DLD1 (cell line): Measurements from ENCODE around the gene MACC1.

Experiments used
- in situ Hi-C: cut with HindIII; loops from 2 replicates; pipeline ENCODE4 v1.10.0; 2017; ENCODE audit warnings: low sequenced_read_pairs

The MACC1 gene

DNA sequence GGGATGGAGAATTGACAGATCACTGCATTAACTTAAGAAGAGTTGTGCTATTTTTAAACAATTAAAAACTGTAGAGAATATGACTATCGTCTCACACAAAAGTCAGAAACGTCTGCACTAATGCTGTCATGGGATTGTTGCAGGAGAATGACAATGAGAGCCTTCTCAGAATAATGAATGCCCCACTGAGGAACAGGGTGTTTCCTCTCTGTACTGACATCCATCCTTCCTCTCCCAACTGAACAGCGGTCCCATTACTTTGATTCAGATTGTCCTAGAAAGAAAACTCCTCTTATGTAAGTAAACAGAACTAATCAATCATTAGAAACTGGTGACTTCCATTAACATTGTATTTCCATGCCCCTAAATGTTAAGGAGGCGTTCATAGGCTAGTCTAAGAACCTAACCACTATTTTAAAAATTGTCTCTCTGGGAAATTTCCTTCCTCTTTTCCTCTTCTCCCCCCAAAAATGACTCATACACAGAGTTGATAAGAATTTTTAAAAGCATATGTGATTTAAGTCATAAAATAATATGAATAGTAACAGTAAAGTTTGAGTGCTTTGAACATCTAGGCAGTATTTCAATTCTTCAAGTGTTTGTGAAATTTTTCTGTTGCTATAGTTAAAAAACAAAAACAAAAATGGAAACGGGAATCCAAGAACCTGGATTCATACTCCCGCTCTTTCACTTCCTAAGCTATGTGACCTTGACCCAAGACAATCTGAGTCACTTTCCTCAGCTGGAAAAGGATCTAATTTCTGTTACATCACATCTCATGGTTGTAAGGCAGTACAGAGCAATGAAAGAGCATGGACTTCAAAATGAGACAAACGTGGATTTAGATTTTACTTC lies 12.7 kb upstream of the MACC1 start:
- in situ Hi-C loops = no loop called here

DNA sequence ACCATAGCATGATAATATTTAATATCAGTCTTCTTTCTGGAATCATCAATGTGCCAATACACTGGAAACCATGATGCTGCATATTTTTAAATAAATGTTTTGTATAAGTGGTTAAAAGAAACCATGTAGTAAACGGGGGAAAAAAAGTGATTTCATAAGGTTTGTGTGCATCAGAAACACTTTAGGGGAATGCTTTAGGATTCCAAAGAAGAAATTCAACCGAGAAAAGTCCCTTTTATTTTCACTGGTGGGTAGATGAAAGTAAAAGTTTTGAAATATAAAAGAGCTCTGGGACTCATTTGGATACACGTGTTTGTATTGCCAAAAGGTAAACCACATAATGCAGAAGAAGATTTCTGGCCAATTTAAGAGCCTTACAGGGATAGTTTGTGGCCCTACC lies 11.9 kb upstream of the MACC1 start:
- in situ Hi-C loops = no loop called here

DNA sequence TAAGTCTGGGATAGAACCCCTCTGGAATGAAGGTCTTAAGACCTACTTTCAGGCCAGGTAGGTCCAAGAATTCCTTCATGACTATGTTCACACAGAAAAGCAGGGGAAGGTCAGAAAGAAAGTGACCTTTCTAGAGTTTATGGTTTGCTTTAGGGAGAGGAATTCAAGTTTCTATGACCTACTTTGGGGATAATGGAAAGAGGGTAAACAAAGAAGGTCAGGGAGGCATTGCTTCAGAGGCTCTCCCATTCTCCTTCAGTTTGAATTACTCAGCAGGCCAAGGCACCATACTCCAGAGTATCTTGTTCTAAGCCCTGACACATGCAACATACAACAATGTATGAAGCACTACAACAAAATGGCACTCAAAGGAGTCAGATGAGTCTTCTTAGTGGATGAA lies 11.5 kb upstream of the MACC1 start:
- in situ Hi-C loops = no loop called here

DNA sequence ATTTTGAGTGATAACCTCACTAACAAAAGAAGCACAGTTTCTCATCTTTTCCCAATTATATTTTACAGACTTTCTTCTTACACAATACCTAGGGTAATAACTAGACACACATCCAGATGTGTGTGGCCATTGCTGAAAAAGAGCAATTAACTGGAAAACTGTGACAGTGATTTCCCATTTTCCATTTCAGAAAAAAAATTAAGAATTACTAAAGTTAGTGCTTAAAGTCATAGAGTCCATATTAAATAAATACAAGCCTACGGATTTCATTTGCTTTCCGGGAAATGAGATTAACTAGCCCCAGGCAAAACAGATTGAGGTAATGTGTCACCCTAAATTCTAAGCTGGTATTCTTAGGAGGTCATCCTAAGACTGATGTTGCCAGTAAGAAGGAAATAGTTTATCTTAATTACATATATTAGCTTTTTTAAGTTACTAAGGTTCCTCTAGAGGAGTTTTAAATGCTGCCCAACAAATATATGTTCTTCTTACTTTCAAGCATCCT lies 10.2 kb upstream of the MACC1 start:
- in situ Hi-C loops = no loop called here

DNA sequence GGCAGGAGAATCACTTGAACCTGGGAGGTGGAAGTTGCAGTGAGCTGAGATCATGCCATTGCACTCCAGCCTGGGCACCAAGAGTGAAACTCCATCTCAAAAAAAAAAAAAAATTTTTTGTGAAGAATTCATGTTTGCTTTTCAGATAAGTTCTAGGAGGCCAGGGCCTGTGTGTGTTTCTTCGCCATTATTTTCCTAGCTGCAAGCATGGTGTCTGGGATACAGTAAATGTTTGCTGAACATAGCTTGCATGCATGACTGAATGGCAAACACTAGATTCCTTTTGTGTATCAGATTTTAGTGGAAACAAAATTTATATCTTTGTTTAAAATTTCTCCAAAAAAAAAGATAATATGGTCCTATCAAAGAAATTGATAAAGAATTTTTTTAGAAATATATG lies 9.7 kb upstream of the MACC1 start:
- in situ Hi-C loops = no loop called here

DNA sequence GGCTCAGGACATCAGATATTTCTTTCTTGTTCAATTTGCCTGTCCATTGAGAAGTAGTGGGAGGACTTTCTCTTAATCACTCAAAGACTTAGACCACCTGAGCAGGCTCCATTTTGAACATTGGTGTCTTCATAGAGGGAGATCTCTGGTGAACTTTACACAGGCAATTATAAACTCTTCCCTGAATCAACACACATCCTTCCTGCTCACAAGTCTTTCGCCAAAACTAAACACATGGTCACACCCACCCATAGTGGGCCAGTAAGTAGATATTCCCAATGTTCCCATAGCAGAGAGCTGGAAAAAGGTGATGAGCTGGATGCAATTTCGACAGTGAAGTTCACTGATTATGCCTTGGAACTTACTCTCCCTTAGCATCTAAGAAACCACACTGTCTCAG lies 8.2 kb upstream of the MACC1 start:
- in situ Hi-C loops = no loop called here

DNA sequence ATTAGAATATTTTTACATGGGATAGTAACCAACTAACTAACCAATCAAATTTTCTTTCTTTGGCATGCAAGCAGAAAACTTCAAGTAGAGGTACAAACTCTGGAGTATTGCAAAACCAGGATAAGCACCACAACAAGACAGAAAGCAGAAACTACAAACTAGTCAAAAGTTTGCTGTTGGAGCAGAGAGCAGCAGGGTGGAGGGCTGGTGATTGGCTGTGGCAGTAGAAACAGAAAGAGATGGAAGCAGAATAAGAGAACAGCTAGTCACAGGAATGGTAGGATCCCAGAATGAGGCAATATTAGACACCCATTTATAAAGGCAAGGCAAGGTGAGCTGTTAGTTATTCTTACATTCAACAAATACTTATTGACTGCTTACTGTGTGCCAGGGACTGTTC lies 6.8 kb upstream of the MACC1 start:
- in situ Hi-C loops = no loop called here

DNA sequence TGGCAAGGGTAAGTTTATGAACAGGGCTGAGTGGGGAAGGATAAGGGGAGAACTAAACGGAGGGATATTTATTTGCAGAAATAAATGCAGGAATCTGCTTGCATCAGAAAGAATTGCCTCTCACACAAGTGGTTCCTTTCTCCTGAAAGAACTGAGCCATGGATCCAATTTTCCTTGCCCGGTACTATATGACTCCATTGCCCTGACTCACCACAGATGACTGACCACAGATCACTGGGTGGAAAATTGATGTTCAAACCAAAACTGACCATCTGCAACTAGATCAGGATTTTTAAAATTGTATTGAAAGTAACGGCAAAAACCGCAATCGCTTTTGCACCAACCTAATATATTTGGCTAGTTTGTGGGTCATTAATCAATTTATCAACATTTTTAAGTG lies 6.2 kb upstream of the MACC1 start:
- in situ Hi-C loops = no loop called here

DNA sequence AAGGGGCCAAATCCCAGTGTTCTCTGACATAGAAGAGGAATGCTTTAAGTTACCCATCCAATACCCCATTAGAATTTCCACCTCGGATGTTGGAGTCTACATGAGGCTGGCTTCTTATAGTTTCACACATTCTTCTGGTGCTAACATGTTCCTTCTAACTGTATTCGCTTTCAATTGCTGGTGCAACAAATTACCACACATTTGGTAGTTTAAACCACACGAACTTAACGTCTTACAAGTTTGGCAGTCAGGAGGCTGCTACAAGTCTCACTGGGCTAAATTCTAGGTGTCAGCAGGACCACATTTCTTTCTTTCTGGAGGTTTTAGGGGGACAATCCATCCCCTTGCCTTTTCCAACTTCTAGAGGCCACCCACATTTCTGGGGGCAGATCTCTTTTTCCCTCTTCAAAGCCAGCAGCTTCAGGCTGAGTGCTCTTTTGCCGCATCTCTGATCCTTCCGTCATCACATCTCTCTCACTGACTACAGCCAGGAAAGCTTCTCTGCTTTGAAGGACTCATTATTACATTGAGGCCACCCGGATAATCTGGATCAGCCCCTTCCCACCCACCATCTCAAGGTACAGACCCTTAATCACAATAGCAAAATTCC lies 5.1 kb upstream of the MACC1 start:
- in situ Hi-C loops = no loop called here

DNA sequence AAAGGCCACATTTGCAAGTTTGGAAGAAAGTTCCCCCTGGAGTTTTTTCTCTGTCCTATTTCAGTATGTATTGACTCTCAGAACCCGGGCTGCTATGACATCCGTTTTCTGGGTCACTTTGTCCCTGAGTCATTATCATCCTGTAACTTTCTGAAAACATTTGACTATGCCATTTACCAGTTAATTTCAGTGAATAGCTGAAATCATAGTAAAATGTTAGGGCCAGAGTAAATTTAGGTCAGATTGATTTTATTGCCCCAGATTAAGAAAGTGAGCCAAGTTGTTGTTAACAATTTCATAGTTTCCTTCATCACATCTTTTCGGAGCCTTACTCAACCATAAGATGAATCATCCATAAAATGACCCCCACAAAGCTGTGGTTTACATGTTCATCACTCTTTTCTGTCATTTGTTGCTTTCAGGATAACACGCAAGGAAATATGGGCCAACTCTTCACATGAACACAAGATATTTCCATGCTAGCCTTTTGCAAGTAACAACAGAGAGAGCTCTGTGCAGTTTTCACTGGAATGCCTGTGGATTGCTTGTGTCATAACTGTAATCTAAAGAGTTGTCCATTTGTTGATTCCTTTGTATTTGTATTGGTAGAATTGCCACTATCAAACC lies 3.9 kb upstream of the MACC1 start:
- in situ Hi-C loops = no loop called here

DNA sequence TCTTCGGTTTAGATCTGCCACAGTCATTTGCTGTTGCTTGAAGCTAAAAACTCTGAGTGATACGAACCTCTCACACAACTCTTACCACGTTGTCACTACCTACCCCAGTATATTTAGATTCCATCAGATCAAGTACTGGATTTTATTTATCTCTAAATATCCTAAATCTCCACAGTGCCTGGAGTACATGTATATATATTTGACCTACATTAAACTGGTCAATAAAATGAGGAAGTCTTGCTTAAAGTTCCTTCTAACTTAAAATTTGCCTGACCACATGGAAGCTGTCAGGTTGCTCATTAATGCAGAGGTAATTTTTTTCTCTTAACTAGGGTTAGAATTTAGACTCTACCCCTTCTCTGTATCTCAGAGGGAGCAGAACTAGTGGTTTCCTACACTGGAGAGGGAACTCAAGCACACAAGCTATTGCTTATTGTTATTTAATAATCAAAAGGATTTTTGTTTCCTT lies 3.1 kb upstream of the MACC1 start:
- in situ Hi-C loops = no loop called here

DNA sequence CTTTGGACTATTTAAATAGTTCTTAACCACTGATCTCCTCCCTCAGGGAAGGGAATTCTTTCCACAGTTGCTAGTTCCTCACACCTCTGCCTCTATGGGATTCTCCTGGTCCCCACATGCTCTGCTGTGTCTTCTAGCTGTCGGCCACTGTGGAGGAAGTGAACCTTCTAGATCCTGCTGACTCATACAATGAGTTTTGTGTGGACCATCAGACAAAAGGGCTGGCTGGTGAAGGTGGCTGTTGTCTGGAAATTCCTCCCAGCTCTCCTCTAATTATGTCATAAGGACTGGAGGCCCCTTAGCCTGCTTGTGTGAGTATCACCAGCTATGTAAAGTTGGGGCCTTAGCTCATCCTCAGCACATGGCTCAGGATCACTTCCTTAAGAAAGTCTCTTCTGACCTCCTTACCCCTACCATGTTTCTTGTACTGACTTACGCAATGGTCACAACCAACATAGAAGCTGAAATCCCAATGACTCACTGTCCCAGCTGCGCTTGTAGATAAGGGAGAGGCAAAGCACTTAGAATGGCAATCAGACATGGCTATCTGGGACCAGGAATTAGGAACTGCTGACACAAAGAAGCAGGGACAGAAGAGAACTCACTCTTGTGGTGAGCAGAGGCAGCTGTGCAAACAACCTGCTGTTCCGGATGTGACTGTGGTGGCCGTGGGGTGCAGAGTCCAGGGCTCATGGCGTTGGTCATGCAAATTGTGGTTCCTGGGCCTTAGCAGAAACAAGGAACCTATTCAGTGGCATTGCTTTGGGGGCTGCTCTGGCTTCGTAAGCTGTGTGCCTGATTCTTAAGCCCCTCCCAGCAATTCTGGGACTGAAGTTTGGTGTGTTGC lies 2.5 kb upstream of the MACC1 start:
- in situ Hi-C loops = loop anchor here (5.0 kb wide), 1 partner anchor 83 kb away; no protein-coding TSS in a partner anchor

DNA sequence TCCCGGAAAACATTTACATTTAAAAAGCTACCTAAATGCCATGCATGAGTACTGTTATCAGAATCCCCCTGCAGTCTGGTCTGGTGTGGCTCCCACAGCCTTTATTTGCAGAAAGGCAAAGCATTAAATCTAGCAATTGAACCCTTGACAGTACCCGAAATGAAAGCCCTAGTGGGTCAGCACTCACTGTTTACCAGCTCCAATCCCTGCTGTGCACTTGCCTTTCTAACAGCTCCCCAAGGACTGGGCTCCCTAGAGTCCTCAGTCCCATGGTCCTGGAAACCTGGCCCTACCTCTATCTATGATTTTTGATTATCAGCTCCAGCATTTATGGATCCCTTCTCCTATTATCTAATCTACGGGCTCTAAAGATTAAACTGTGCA lies 1.9 kb upstream of the MACC1 start:
- in situ Hi-C loops = loop anchor here (5.0 kb wide), 1 partner anchor 83 kb away; no protein-coding TSS in a partner anchor

DNA sequence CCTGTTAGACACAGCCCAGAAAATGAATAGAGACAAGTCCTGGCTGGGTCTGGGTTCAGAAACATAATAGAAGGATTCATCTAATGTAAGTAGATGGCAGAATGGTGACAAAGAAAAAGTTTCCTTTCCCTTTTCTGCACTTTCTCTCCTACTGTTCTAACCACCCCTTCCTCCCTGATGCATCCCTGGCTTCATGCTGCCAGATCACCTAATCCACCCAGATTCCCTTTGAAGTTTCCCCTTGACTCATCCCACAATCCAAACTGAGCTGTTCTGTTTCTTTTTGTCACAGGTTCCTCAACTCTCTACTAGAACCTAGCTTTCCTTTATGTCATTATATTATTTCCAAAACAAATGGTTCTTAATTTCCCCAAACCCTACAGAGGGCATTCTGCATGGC lies 1.1 kb upstream of the MACC1 start:
- in situ Hi-C loops = loop anchor here (5.0 kb wide), 1 partner anchor 84 kb away; no protein-coding TSS in a partner anchor

DNA sequence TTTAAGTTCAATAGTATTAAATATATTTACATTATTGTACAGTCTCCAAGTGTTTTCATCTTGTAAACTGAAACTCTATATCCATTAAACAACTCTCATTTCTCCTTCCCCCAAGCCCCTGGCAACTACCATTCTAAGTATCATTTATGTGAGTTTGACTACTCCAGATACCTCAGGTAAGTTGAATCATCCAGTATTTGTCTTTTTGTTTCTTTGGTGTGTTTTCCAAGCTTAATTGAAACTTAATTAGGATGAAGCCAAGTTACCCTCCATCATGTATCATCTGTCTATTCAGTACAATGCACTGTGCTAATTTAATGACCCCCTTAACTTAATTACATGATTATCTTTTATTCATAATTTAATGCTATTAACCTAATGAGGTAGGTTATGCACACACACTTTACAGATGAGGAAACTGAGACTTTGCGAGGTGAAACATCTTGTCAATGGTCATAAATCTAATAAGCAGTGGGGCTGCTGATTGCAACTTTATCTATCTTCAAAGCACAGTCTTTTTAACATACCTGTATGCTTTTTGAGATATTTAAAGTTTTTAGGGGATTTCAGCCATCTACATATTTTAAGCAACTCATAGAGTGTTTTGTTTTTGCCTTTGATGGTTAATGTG lies 663 bp downstream of the MACC1 start:
- in situ Hi-C loops = loop anchor here (5.0 kb wide), 1 partner anchor 86 kb away; no protein-coding TSS in a partner anchor

DNA sequence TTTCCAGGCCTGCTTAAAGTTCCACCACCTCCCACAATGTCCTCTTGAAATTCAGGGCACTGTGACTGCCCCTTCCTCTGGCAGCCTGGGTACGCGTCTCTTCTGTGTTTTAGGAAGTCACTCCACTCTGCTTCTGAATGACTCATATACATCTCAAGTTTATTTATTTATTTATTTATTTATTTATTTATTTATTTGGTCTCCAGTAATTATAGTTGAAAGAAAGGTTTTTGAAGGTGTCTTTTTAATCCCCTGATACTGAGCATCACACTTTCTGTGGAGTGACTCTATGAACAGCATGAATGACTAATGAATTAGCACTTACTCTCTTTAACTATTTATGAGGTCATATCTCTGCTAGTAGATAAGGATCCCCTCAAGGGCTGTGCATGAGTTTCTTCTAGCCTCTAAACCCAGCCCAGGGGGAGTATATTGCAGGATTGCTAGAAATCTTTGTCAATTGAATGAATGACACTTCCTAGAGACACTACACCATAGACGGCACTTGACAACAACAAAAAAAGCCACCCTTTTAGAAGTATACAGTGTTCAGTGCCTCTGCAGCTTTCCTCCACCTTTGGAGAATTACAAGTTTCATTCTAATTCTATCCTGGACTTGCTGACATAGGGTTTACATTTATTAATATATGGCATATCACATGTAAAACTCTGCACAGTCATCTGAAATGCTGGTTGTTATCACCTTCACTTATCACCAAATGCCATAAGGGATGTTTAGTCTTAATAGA lies 2.1 kb downstream of the MACC1 start:
- in situ Hi-C loops = loop anchor here (5.0 kb wide), 1 partner anchor 87 kb away; no protein-coding TSS in a partner anchor

DNA sequence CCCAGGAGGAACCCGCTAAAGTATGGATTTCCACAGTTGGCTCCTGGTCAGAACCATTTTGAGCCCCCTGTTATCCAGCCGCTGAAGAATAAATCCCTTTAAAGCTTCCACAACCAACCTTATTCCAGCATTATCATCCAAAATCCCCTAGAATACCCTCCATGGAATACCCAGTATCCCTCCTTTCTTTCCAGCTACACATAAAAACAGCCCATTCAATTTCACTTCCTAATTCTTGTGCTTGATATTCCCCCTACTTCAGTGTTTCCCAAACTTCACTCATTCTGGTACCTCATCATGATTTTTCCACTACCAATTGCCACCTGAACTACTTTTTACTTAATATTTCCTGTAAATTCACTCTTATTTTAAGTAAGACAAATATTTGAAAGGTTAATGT lies 3.1 kb downstream of the MACC1 start:
- in situ Hi-C loops = no loop called here

DNA sequence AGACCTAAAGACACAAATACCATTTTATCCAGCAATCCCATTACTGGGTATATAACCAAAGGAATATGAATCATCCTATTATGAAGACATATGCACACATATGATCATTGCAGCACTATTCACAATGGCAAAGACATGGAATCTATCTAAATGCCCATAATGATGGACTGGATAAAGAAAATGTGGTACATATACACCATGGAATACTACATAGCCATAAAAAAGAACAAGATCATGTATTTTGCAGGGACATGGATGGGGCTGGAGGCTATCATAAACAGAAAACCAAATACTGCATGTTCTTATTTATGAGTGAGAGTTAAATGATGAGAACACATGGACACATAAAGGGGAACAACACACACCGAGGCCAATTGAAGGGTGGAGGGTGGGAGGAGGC lies 3.8 kb downstream of the MACC1 start:
- in situ Hi-C loops = no loop called here

DNA sequence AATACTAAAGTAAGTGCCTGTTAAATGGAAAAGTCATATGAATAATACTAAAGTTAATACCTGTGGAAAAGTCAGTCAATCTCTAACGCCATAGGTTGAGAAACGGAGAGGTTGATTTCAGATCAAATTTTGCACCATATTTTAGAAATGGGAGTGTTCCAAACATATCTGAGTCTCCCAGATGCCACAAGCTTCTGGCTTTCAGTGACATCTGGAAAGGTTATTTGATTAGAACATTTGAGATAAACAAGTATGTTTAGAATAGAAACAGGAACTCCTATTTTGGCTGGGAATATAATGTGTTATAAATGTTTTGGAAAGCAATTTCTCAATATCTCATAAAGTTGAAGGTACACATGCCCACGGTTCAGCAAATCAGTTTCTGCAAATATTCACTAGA lies 5.8 kb downstream of the MACC1 start:
- in situ Hi-C loops = no loop called here
